A673 (cell line): Measurements from ENCODE around the gene TEX19. TPM values are rescaled to one million over a fixed set of nuclear protein-coding genes. Genes with fewer than 3 reads are reported as not detected.

Experiments
- BruUV-seq: library from RNA; stranded (reverse); fragments of 400-500 nt; replicated peaks from 2 replicates; lab custom pipeline; 2021; lab: Mats Ljungman, UMichigan
- CTCF ChIA-PET: fragments of 300-600 bp; sonication (Branson Sonifier 250); formaldehyde crosslinking; loops from one replicate; lab custom pipeline; 2022; ENCODE audit warnings: antibody characterized with exemption; lab: Charles Lee
- POLR2A ChIA-PET: fragments of 300-600 bp; sonication (Branson Sonifier 250); formaldehyde crosslinking; loops from one replicate; lab custom pipeline; 2022; ENCODE audit warnings: antibody characterized with exemption; ENCODE audit not compliant: low non-redundant PET; lab: Charles Lee
- DNase-seq: peaks from one replicate; pipeline ENCODE4 v3.0.0-alpha.2; 2015; ENCODE audit warnings: low spot score
- H3K27ac ChIP-seq: fragments of 200-600 bp; sonication (generic); 2 replicates; pipeline ENCODE4 v1.5.1; 2016; ENCODE audit warnings: mixed run types, low read depth, mild to moderate bottlenecking, mixed read lengths, antibody characterized with exemption, low read length; ENCODE audit not compliant: poor library complexity, severe bottlenecking
- H3K27me3 ChIP-seq: fragments of 200-600 bp; sonication (generic); replicated peaks from 2 replicates; pipeline ENCODE4 v1.6.1; 2017; ENCODE audit warnings: mixed run types, low read depth, mild to moderate bottlenecking, mixed read lengths, antibody characterized with exemption, low read length; ENCODE audit not compliant: insufficient read depth, poor library complexity
- H3K36me3 ChIP-seq: fragments of 200-600 bp; sonication (generic); 2 replicates; pipeline ENCODE4 v1.6.1; 2016; ENCODE audit warnings: mixed run types, mild to moderate bottlenecking, mixed read lengths, antibody characterized with exemption, low read length; ENCODE audit not compliant: insufficient read depth, poor library complexity, severe bottlenecking
- H3K4me1 ChIP-seq: fragments of 200-600 bp; sonication (generic); 2 replicates; pipeline ENCODE4 v1.6.1; 2017; ENCODE audit warnings: mixed run types, mild to moderate bottlenecking, mixed read lengths, antibody characterized with exemption, low read length; ENCODE audit not compliant: insufficient read depth, poor library complexity, severe bottlenecking
- H3K4me3 ChIP-seq: fragments of 200-600 bp; sonication (generic); 2 replicates; pipeline ENCODE4 v1.5.1; 2016; ENCODE audit warnings: low read depth, mixed run types, mild to moderate bottlenecking, mixed read lengths, low read length; ENCODE audit not compliant: poor library complexity, severe bottlenecking
- H3K9me3 ChIP-seq: fragments of 200-600 bp; sonication (generic); 2 replicates; pipeline ENCODE4 v1.6.1; 2016; ENCODE audit warnings: mixed run types, low read depth, mild to moderate bottlenecking, mixed read lengths, antibody characterized with exemption, low read length; ENCODE audit not compliant: poor library complexity, severe bottlenecking
- EZH2 ChIP-seq: fragments of 200-600 bp; sonication (generic); IDR thresholded peaks from 2 replicates; pipeline ENCODE4 v1.6.1; 2017; ENCODE audit warnings: borderline replicate concordance, low read depth, mild to moderate bottlenecking, mixed read lengths, antibody characterized with exemption, low read length; ENCODE audit not compliant: poor library complexity, severe bottlenecking
- intact Hi-C: fragments of 100-400 bp; cut with micrococcal nuclease; formaldehyde crosslinking; loops from one replicate; pipeline ENCODE4 v1.10.0; 2022; ENCODE audit not compliant: unreplicated experiment
- total RNA-seq: library from RNA; stranded (reverse); gene quantifications from 2 replicates; pipeline ENCODE4 v1.2.3, GENCODE V29; 2021
- TF ChIP-seq, protein P1 (sequence below): fragments of 300-800, 200-600 bp; sonication (generic); conservative IDR thresholded peaks from 2 replicates; pipeline ENCODE4 v1.5.1; 2017; ENCODE audit warnings: low read depth, mild to moderate bottlenecking, antibody characterized with exemption, low read length, moderate library complexity, mixed read lengths

TEX19 gene
- total RNA-seq, 1 experiment from 2014 or later = 0.39 TPM

DNA sequence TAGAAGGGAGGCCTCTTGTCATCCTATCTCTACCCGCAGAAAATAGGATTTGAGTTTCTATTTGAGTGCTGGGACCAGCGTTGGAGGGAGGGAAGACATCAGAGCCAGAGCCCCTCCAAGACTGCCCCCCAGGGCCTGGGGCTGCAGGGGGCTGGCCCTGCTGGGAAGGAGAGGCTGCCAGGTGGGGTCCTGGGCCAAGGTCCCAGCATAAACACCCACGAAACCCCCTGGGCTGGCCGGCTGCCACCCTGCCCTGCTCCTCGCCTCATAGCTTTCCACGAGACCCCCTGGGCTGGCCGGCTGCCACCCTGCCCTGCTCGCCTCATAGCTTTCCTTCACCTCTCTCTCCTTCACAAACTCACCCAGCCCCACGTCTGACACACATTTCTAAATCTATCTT is 10.6 kb upstream of the TEX19 start:
- no TSS peak for BruUV-seq
- Histone ChIP-seq H3K27ac (no peak overlapping the region), H3K4me3 (no peak overlapping the region), H3K27me3 (no peaks in the 10 kb centered on the region), H3K4me1 (peaks cover 17% of the 10 kb centered on the region), H3K9me3 (no peaks in the 10 kb centered on the region), H3K36me3 (no peaks in the 10 kb centered on the region)
- ChIA-PET CTCF (no interaction called here), POLR2A (no interaction called here)
- no peak for DNase-seq
- intact Hi-C loops = no loop called here
- TF ChIP-seq EZH2 = no peak
- TF ChIP-seq, protein P1, sequence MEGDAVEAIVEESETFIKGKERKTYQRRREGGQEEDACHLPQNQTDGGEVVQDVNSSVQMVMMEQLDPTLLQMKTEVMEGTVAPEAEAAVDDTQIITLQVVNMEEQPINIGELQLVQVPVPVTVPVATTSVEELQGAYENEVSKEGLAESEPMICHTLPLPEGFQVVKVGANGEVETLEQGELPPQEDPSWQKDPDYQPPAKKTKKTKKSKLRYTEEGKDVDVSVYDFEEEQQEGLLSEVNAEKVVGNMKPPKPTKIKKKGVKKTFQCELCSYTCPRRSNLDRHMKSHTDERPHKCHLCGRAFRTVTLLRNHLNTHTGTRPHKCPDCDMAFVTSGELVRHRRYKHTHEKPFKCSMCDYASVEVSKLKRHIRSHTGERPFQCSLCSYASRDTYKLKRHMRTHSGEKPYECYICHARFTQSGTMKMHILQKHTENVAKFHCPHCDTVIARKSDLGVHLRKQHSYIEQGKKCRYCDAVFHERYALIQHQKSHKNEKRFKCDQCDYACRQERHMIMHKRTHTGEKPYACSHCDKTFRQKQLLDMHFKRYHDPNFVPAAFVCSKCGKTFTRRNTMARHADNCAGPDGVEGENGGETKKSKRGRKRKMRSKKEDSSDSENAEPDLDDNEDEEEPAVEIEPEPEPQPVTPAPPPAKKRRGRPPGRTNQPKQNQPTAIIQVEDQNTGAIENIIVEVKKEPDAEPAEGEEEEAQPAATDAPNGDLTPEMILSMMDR = no peak

DNA sequence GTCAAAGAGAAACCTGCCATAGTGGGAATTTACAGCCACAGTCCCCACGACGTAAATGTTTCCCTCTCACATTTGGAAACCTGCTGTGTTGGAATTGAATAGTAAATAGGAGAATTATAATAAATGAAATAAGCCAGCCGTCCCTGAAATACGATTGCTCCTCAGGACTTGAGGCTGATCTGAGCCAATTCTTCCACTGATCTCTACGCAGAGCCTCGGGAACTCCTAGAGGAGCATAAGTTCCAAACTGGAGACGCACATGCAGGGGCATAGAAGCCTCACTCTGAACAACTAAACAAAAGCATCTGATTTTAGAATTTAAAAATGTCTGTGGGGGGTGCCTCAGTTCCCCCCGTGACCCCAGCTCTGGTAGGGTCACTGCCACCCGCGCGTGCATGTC is 10.2 kb upstream of the TEX19 start:
- no peaks in the 10 kb centered on the region for H3K36me3 ChIP-seq
- intact Hi-C loops = no loop called here
- H3K9me3 ChIP-seq = no peaks in the 10 kb centered on the region
- no peaks in the 10 kb centered on the region for H3K27me3 ChIP-seq
- CTCF ChIA-PET = no interaction called here
- no peak for DNase-seq
- POLR2A ChIA-PET = no interaction called here
- no peak overlapping the region for H3K27ac ChIP-seq
- TF ChIP-seq EZH2 = no peak
- TF ChIP-seq, protein P1 = no peak
- peaks cover 17% of the 10 kb centered on the region for H3K4me1 ChIP-seq
- H3K4me3 ChIP-seq = no peak overlapping the region
- no TSS peak for BruUV-seq

DNA sequence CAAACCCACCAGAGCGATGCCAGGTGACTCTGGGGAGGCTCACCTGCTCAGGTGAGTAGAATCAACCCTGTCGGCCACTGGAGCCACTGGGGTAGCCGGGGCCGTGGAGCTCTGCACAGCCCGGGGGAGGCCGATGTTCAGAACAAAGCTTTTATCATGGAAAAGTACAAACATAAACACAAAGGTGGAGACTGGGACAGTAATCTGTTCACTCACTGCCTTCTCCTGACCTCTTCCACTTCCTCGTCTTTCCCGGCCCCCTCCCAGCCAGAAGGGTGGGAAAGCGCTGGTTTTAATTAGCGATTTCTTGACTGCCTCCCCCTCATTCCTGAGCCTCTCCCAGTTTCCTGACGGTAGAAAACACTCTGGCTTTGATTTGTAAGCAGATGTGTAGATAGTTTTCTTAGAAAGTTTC is 9.8 kb upstream of the TEX19 start:
- Histone ChIP-seq H3K36me3 (no peaks in the 10 kb centered on the region), H3K9me3 (no peaks in the 10 kb centered on the region), H3K4me1 (peaks cover 17% of the 10 kb centered on the region), H3K27me3 (no peaks in the 10 kb centered on the region), H3K27ac (no peak overlapping the region), H3K4me3 (no peak overlapping the region)
- intact Hi-C loops = no loop called here
- POLR2A ChIA-PET = no interaction called here
- no peak for TF ChIP-seq EZH2
- TF ChIP-seq, protein P1 = no peak
- DNase-seq = no peak
- BruUV-seq = no TSS peak
- CTCF ChIA-PET = no interaction called here
